A673 (cell line): ENCODE data around the gene SLC25A53. TPM values are rescaled to one million over a fixed set of nuclear protein-coding genes. Genes with fewer than 3 reads are reported as not detected.

Source experiments
- BruUV-seq: library from RNA; stranded (reverse); fragments of 400-500 nt; replicated peaks from 2 replicates; lab custom pipeline; 2021; lab: Mats Ljungman, UMichigan
- CTCF ChIA-PET: fragments of 300-600 bp; sonication (Branson Sonifier 250); formaldehyde crosslinking; loops from one replicate; lab custom pipeline; 2022; ENCODE audit warnings: antibody characterized with exemption; lab: Charles Lee
- POLR2A ChIA-PET: fragments of 300-600 bp; sonication (Branson Sonifier 250); formaldehyde crosslinking; loops from one replicate; lab custom pipeline; 2022; ENCODE audit warnings: antibody characterized with exemption; ENCODE audit not compliant: low non-redundant PET; lab: Charles Lee
- DNase-seq: peaks from one replicate; pipeline ENCODE4 v3.0.0-alpha.2; 2015; ENCODE audit warnings: low spot score
- H3K27ac ChIP-seq: fragments of 200-600 bp; sonication (generic); 2 replicates; pipeline ENCODE4 v1.5.1; 2016; ENCODE audit warnings: mixed run types, low read depth, mild to moderate bottlenecking, mixed read lengths, antibody characterized with exemption, low read length; ENCODE audit not compliant: poor library complexity, severe bottlenecking
- H3K27me3 ChIP-seq: fragments of 200-600 bp; sonication (generic); replicated peaks from 2 replicates; pipeline ENCODE4 v1.6.1; 2017; ENCODE audit warnings: mixed run types, low read depth, mild to moderate bottlenecking, mixed read lengths, antibody characterized with exemption, low read length; ENCODE audit not compliant: insufficient read depth, poor library complexity
- H3K36me3 ChIP-seq: fragments of 200-600 bp; sonication (generic); 2 replicates; pipeline ENCODE4 v1.6.1; 2016; ENCODE audit warnings: mixed run types, mild to moderate bottlenecking, mixed read lengths, antibody characterized with exemption, low read length; ENCODE audit not compliant: insufficient read depth, poor library complexity, severe bottlenecking
- H3K4me1 ChIP-seq: fragments of 200-600 bp; sonication (generic); 2 replicates; pipeline ENCODE4 v1.6.1; 2017; ENCODE audit warnings: mixed run types, mild to moderate bottlenecking, mixed read lengths, antibody characterized with exemption, low read length; ENCODE audit not compliant: insufficient read depth, poor library complexity, severe bottlenecking
- H3K4me3 ChIP-seq: fragments of 200-600 bp; sonication (generic); 2 replicates; pipeline ENCODE4 v1.5.1; 2016; ENCODE audit warnings: low read depth, mixed run types, mild to moderate bottlenecking, mixed read lengths, low read length; ENCODE audit not compliant: poor library complexity, severe bottlenecking
- H3K9me3 ChIP-seq: fragments of 200-600 bp; sonication (generic); 2 replicates; pipeline ENCODE4 v1.6.1; 2016; ENCODE audit warnings: mixed run types, low read depth, mild to moderate bottlenecking, mixed read lengths, antibody characterized with exemption, low read length; ENCODE audit not compliant: poor library complexity, severe bottlenecking
- CTCF ChIP-seq: fragments of 300-800, 200-600 bp; sonication (generic); conservative IDR thresholded peaks from 2 replicates; pipeline ENCODE4 v1.5.1; 2017; ENCODE audit warnings: low read depth, mild to moderate bottlenecking, antibody characterized with exemption, low read length, moderate library complexity, mixed read lengths
- EZH2 ChIP-seq: fragments of 200-600 bp; sonication (generic); IDR thresholded peaks from 2 replicates; pipeline ENCODE4 v1.6.1; 2017; ENCODE audit warnings: borderline replicate concordance, low read depth, mild to moderate bottlenecking, mixed read lengths, antibody characterized with exemption, low read length; ENCODE audit not compliant: poor library complexity, severe bottlenecking
- intact Hi-C: fragments of 100-400 bp; cut with micrococcal nuclease; formaldehyde crosslinking; loops from one replicate; pipeline ENCODE4 v1.10.0; 2022; ENCODE audit not compliant: unreplicated experiment
- total RNA-seq: library from RNA; stranded (reverse); gene quantifications from 2 replicates; pipeline ENCODE4 v1.2.3, GENCODE V29; 2021

Gene SLC25A53
- total RNA-seq, 1 experiment from 2014 or later = 3.4 TPM

DNA sequence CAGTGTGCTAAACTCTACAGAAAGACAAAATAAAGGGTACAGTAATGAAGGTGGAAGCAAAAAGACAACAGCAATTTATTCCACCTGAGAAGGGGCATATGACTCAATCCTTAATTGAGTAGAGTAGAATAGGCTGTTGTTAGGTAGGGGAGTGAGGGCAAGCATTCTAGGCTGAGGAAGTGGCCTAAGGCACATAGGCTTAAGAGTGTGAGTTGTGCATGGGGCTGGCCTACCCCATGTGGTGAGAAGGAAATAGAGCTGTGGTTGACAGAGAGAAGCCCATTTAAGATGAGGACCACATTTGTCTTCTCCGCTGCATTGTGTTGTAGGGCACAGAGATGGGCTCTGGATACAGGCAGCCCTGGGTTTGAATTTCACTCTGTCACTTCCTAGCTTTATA is 47.9 kb downstream of the SLC25A53 start:
- ChIA-PET POLR2A (no interaction called here), CTCF (no interaction called here)
- BruUV-seq = no TSS peak
- Histone ChIP-seq H3K36me3 (no peaks in the 10 kb centered on the region), H3K27ac (no peak overlapping the region), H3K4me1 (no peaks in the 10 kb centered on the region), H3K27me3 (peaks cover 16% of the 10 kb centered on the region), H3K4me3 (no peak overlapping the region), H3K9me3 (no peaks in the 10 kb centered on the region)
- TF ChIP-seq EZH2 (no peak), CTCF (no peak)
- DNase-seq = no peak
- intact Hi-C loops = no loop called here

DNA sequence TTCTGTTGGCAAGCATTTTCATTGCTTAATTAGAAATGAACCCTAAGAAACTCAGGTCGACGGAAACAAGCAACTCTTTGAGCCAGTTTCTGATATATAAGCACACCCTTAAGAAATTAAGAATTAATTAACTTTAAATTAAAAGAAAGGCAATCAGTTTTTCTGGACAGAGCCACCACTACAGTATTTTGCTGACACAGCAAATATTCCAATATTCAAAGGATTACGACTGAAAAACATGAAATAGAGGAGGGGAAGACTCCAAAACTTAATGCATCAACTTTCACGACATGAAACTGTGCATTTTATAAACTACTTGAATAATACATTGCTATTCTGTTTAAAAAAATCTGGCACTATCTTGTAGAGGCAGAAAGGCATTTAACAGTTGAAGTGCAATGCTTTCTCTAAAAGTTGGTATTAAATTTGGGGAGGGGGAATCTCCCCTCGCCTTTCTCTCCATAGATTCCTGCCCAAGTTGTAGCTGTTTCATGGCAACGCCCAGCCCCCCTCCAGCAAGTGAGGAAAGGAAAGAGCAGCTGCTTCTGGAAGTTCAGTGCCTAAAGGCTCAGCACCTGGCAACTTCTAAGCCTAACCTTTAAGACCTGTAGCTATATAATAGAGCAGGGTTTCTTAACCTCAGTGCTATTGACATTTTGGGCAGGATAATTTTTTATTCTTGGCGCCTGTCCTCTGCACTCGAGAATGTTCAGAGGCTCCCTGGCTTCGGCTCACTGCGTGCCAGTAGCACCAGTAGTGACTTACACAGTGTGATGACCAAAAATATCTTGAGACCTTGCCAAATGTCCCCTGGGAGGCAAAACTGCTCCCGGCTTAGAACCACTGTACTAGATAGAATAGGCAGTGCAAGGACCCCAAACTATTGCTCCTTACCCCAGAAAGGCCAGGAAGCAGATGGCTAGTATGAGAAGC is 51.2 kb downstream of the SLC25A53 start:
- ChIA-PET POLR2A (interaction anchor here (0.6 kb wide), 1 partner anchor 152 kb away, joined by 7 read pairs; no protein-coding TSS in a partner anchor), CTCF (no interaction called here)
- no peak for TF ChIP-seq EZH2
- TF ChIP-seq CTCF = no peak
- H3K27ac ChIP-seq = no peak overlapping the region
- no peaks in the 10 kb centered on the region for H3K4me1 ChIP-seq
- no peak for DNase-seq
- no peaks in the 10 kb centered on the region for H3K36me3 ChIP-seq
- no peaks in the 10 kb centered on the region for H3K9me3 ChIP-seq
- no TSS peak for BruUV-seq
- intact Hi-C loops = no loop called here
- H3K27me3 ChIP-seq = peaks cover 12% of the 10 kb centered on the region
- no peak overlapping the region for H3K4me3 ChIP-seq

DNA sequence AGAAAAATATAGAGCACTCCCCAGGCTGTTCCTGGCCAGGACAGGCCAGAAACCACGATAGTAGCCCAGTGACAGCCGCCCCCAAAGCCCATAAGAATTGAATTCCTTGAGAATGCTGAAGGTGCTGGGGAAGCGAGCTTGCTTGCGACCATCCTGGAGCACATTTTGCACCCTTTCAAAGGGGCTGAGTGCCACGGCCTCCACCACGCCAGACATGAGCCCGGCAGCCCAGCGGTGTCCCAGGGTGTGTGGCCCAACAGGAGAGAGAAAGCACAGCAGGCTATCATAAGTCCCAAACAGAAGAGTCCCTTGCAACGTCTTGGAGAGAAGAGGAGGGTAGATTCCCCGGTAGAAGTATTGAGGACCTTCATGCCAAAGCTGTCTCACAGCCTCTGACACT is 52.1 kb downstream of the SLC25A53 start:
- ChIA-PET POLR2A (no interaction called here), CTCF (no interaction called here)
- intact Hi-C loops = no loop called here
- no peaks in the 10 kb centered on the region for H3K9me3 ChIP-seq
- H3K27me3 ChIP-seq = peaks cover 21% of the 10 kb centered on the region
- H3K4me1 ChIP-seq = no peaks in the 10 kb centered on the region
- no peak for TF ChIP-seq CTCF
- TF ChIP-seq EZH2 = no peak
- no peak overlapping the region for H3K4me3 ChIP-seq
- no peak overlapping the region for H3K27ac ChIP-seq
- no peaks in the 10 kb centered on the region for H3K36me3 ChIP-seq
- DNase-seq = no peak
- BruUV-seq = no TSS peak
